Activated CD8-positive, alpha-beta memory T cell treated with anti-CD3 and anti-CD28 coated beads, Interleukin-2, amount 50 U/mL, for 4 hours (primary cell): Measurements from ENCODE around the gene ARL3.
"Not testable (repeated sequence)": the region's sequence is repeated elsewhere in the genome, so short reads cannot be mapped to it uniquely, and the experiment has no call there.

Experiments
- DNase-seq: peaks from one replicate; pipeline ENCODE4 v3.0.0-alpha.2; 2020

ARL3 gene

GRCh38 chr10:102713814-102714620 lies at the start of gene ARL3:
TSS of gene ARL3 (minus strand) at chr10:102714397. CDS start at chr10:102714275, 122 bp downstream.
- peak; percentile 96 for DNase-seq

- no peak for DNase-seq
Observed at GRCh38 chr10:102763037-102763607, 48.9 kb upstream of the ARL3 start.

GRCh38 chr10:102762401-102763015 lies 48.3 kb upstream of the ARL3 start:
- DNase-seq = no peak

GRCh38 chr10:102761981-102762380 lies 47.8 kb upstream of the ARL3 start:
- no peak for DNase-seq

GRCh38 chr10:102759497-102760210 lies 45.5 kb upstream of the ARL3 start:
- DNase-seq = no peak

GRCh38 chr10:102758933-102759262 lies 44.7 kb upstream of the ARL3 start:
- DNase-seq = not testable (repeated sequence)

- no peak for DNase-seq
Observed at GRCh38 chr10:102758240-102758932, 44.2 kb upstream of the ARL3 start.

GRCh38 chr10:102757323-102757722 lies 43.1 kb upstream of the ARL3 start:
- no peak for DNase-seq

GRCh38 chr10:102753718-102754117 lies 39.5 kb upstream of the ARL3 start:
- no peak for DNase-seq

GRCh38 chr10:102752934-102753664 lies 38.9 kb upstream of the ARL3 start:
- no peak for DNase-seq

- DNase-seq = no peak
Observed at GRCh38 chr10:102752266-102752930, 38.2 kb upstream of the ARL3 start.

- no peak for DNase-seq
Observed at GRCh38 chr10:102745157-102745556, 31.0 kb upstream of the ARL3 start.

GRCh38 chr10:102744374-102745051 lies 30.3 kb upstream of the ARL3 start:
- DNase-seq = no peak

- DNase-seq = peak; percentile 95
Observed at GRCh38 chr10:102743588-102744373, 29.6 kb upstream of the ARL3 start, which contains the start of gene WBP1L. TSS of gene WBP1L (plus strand) at chr10:102743948. CDS start at chr10:102744054, 106 bp downstream.

- no peak for DNase-seq
Observed at GRCh38 chr10:102743078-102743587, 28.9 kb upstream of the ARL3 start.

- DNase-seq = not testable (repeated sequence)
Observed at GRCh38 chr10:102742313-102742712, 28.1 kb upstream of the ARL3 start.

GRCh38 chr10:102741726-102742237 lies 27.6 kb upstream of the ARL3 start:
- no peak for DNase-seq

- DNase-seq = no peak
Observed at GRCh38 chr10:102740229-102740628, 26.0 kb upstream of the ARL3 start.

- no peak for DNase-seq
Observed at GRCh38 chr10:102738692-102739121, 24.5 kb upstream of the ARL3 start.
